Measurements from ENCODE around the gene GPC6.

GPC6 gene

DNA sequence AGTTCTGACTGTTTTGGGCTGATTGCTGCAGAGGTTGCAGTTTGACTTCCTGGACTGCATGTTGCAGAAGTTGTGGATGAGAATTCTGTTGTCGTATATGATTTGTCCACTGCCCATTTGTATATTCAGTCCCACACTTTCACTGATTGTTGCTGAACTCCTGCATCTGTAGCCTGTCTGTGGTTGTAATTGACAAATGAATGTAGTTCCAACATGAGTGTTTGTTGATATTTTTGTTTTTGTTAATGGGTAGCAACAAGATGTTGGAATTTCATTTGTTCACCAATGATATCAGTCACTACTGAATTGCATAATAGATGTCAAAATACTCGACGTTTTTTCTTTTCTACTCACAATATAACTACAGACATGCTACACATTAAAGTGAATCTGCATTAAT lies 719.0 kb downstream of the GPC6 start:
- Mint-ChIP-seq H3K36me3 (ENCODE audit: low read depth) (no peaks in the 10 kb centered on the region), H3K27ac (no peak overlapping the region), H3K4me1 (peaks cover 3% of the 10 kb centered on the region), H3K27me3 (ENCODE audit: low read depth) (no peaks in the 10 kb centered on the region), H3K4me3 (no peak overlapping the region), H3K9me3 (no peaks in the 10 kb centered on the region)
- TF ChIP-seq, protein P1, sequence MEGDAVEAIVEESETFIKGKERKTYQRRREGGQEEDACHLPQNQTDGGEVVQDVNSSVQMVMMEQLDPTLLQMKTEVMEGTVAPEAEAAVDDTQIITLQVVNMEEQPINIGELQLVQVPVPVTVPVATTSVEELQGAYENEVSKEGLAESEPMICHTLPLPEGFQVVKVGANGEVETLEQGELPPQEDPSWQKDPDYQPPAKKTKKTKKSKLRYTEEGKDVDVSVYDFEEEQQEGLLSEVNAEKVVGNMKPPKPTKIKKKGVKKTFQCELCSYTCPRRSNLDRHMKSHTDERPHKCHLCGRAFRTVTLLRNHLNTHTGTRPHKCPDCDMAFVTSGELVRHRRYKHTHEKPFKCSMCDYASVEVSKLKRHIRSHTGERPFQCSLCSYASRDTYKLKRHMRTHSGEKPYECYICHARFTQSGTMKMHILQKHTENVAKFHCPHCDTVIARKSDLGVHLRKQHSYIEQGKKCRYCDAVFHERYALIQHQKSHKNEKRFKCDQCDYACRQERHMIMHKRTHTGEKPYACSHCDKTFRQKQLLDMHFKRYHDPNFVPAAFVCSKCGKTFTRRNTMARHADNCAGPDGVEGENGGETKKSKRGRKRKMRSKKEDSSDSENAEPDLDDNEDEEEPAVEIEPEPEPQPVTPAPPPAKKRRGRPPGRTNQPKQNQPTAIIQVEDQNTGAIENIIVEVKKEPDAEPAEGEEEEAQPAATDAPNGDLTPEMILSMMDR (IDR thresholded peaks at IDR 0.05; ENCODE audit: unreplicated experiment in 3 of 3), result no peak

DNA sequence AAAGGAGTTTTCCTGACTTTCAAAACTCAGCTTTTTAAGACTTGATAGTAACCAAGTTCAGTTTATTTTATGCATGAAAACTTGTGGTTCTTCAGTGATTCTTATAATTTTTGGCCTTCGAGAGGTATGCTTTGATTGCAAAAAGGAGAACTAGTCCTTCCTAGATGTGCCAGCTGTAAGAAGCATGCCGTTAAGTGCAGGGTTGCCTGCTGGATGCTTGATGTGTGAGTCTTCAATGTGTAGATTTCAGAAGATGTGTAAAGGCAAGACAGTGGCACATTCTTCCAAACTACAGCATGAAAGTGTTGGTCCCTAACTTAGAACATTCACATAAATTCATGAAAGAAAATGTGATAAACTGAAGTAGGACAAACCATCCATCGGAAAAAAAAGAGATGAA lies 720.4 kb downstream of the GPC6 start:
- Mint-ChIP-seq H3K27me3 (ENCODE audit: low read depth) (no peaks in the 10 kb centered on the region), H3K4me3 (no peak overlapping the region), H3K36me3 (ENCODE audit: low read depth) (no peaks in the 10 kb centered on the region)

DNA sequence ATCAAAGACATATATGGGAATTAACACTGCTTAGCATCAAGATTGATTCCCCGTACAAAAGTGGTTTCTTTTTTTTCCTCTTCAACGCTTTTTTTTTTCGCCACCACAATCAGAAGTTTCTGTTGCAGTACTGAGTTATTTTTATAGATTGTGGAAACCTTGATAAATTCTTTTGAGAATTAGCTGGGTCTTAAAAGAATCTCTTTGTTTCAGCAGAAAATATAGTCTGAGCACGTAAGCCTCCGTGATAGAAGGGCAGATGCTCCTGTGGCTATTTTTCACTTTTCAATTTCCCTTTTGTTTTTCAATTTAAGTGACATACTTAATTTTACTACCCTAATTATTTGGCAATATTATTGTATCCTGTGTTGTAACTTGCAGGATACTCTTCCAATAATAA lies 721.0 kb downstream of the GPC6 start:
- TF ChIP-seq, protein P1 (IDR thresholded peaks at IDR 0.05; ENCODE audit: unreplicated experiment in 3 of 3), result no peak
- Mint-ChIP-seq H3K36me3 (ENCODE audit: low read depth) (no peaks in the 10 kb centered on the region), H3K9me3 (no peaks in the 10 kb centered on the region), H3K27ac (no peak overlapping the region), H3K27me3 (ENCODE audit: low read depth) (no peaks in the 10 kb centered on the region), H3K4me3 (no peak overlapping the region), H3K4me1 (peaks cover 3% of the 10 kb centered on the region)

More for the DNA sequence above, 720.4 kb downstream of the GPC6 start:
- H3K4me1 Mint-ChIP-seq, result peaks cover 3% of the 10 kb centered on the region
- no peaks in the 10 kb centered on the region for H3K9me3 Mint-ChIP-seq
- TF ChIP-seq, protein P1 (IDR thresholded peaks at IDR 0.05; ENCODE audit: unreplicated experiment in 3 of 3), result no peak
- H3K27ac Mint-ChIP-seq, result no peak overlapping the region

DNA sequence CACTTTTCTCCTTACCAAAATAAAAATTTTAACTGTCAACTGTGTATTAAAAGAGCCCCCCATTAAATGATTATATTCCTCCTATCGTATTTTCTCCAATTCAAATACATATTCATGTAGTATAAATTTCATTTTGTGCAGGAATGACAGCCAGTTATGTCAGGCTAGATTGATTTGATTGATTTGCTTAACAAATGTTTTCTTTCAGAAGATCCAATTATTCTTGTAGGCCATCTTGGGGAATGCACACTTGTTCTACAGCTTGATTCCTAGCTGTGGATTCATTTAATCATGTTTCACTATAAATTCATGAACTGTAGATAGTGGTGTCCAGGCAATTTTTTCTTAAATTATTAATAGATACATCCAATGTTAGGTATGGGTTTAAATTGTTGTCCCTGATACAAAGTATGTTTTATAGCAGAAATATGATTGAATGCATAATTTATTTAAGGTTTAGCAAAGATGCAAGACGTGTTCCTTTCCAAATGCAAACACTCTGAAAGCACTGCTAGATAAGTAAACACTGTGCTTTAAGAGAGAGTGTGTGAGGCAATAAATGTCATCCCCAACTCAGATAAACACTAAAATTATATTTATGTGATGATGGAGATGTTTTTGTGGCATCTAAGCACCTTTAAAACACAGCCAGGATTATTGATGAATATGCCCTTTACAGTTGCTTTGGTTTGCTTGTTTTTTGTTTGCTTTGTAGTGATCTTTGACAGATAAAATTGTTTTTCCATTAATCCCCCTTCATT lies 721.7 kb downstream of the GPC6 start:
- no peaks in the 10 kb centered on the region for H3K27me3 Mint-ChIP-seq (ENCODE audit: low read depth)
- H3K27ac Mint-ChIP-seq, result no peak overlapping the region

DNA sequence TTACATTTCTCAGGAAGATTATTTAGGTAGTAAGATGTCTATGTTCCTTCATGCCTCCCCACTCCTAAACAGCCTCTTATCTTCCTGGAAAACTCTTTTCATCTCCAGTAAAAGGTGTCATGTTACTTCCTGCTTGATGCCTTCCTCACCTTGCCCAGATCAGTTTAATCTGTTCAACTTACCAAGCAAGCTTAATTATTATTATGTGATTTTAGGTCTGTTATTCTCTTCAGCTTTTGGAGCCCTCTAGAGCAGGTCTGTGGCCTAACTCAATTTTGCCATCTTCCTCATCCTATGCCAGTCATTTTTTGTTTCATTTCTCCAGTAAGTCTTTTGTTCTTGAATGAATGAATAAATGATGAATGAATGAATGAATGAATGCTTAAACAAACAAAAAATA lies 724.5 kb downstream of the GPC6 start:
- H3K27me3 Mint-ChIP-seq (ENCODE audit: low read depth), result no peaks in the 10 kb centered on the region
- no peak overlapping the region for H3K27ac Mint-ChIP-seq
- no peaks in the 10 kb centered on the region for H3K36me3 Mint-ChIP-seq (ENCODE audit: low read depth)
- no peak overlapping the region for H3K4me3 Mint-ChIP-seq
- TF ChIP-seq, protein P1 (IDR thresholded peaks at IDR 0.05; ENCODE audit: unreplicated experiment in 3 of 3), result no peak
- H3K9me3 Mint-ChIP-seq, result no peaks in the 10 kb centered on the region
- peaks cover 7% of the 10 kb centered on the region for H3K4me1 Mint-ChIP-seq

More for the DNA sequence above, 721.7 kb downstream of the GPC6 start:
- TF ChIP-seq, protein P1 (IDR thresholded peaks at IDR 0.05; ENCODE audit: unreplicated experiment in 3 of 3), result no peak
- Mint-ChIP-seq H3K4me3 (no peak overlapping the region), H3K9me3 (no peaks in the 10 kb centered on the region), H3K4me1 (peaks cover 3% of the 10 kb centered on the region), H3K36me3 (ENCODE audit: low read depth) (no peaks in the 10 kb centered on the region)

DNA sequence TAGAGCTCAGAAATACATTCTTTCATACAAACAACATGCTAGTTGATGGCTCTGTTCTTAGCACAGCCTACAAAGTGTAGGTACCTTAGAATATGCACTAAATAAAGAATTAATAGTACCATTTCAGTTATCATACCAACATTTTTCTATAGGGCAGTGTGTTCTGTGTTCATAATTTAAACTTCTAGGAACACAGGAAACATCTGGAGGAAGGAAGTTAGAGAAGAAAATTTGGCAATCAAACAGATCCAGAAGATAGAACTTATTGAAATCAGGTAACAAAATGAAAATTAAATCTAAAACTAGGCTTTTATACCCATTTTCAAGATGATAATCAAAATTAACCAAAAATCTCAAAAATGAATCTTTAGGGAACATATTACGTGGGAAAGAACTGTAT lies 725.3 kb downstream of the GPC6 start:
- no peak overlapping the region for H3K4me3 Mint-ChIP-seq
- H3K4me1 Mint-ChIP-seq, result peaks cover 7% of the 10 kb centered on the region
- H3K27me3 Mint-ChIP-seq (ENCODE audit: low read depth), result no peaks in the 10 kb centered on the region
- TF ChIP-seq, protein P1 (IDR thresholded peaks at IDR 0.05; ENCODE audit: unreplicated experiment in 3 of 3), result no peak
- H3K36me3 Mint-ChIP-seq (ENCODE audit: low read depth), result no peaks in the 10 kb centered on the region
- H3K27ac Mint-ChIP-seq, result no peak overlapping the region
- no peaks in the 10 kb centered on the region for H3K9me3 Mint-ChIP-seq
